ENCODE measurements around the gene YPEL5.

Gene YPEL5

GRCh38 chr2:30165050-30165520 lies 18.3 kb downstream of the YPEL5 start:
- peak; percentile 76 for DNase-seq (ENCODE audit: low read depth)

- DNase-seq (ENCODE audit: low read depth), result no peak
Observed at GRCh38 chr2:30165617-30166016, 18.8 kb downstream of the YPEL5 start.

- no peak for DNase-seq (ENCODE audit: low read depth)
Observed at GRCh38 chr2:30172627-30173026, 25.8 kb downstream of the YPEL5 start.

GRCh38 chr2:30177440-30177839 lies 30.6 kb downstream of the YPEL5 start:
- DNase-seq (ENCODE audit: low read depth), result no peak

GRCh38 chr2:30177956-30178355 lies 31.1 kb downstream of the YPEL5 start:
- no peak for DNase-seq (ENCODE audit: low read depth)

- peak; percentile 21 for DNase-seq (ENCODE audit: low read depth)
Observed at GRCh38 chr2:30178618-30179434, 32.0 kb downstream of the YPEL5 start.

- no peak for DNase-seq (ENCODE audit: low read depth)
Observed at GRCh38 chr2:30179536-30179935, 32.7 kb downstream of the YPEL5 start.

- DNase-seq (ENCODE audit: low read depth), result no peak
Observed at GRCh38 chr2:30180226-30180625, 33.4 kb downstream of the YPEL5 start.

- DNase-seq (ENCODE audit: low read depth), result no peak
Observed at GRCh38 chr2:30181176-30181575, 34.4 kb downstream of the YPEL5 start.

GRCh38 chr2:30184035-30184434 lies 37.2 kb downstream of the YPEL5 start:
- no peak for DNase-seq (ENCODE audit: low read depth)

GRCh38 chr2:30185178-30185577 lies 38.4 kb downstream of the YPEL5 start:
- no peak for DNase-seq (ENCODE audit: low read depth)

GRCh38 chr2:30188292-30188691 lies 41.5 kb downstream of the YPEL5 start:
- no peak for DNase-seq (ENCODE audit: low read depth)

GRCh38 chr2:30190637-30191036 lies 43.8 kb downstream of the YPEL5 start:
- no peak for DNase-seq (ENCODE audit: low read depth)

GRCh38 chr2:30191107-30191506 lies 44.3 kb downstream of the YPEL5 start:
- DNase-seq (ENCODE audit: low read depth), result no peak

GRCh38 chr2:30191819-30192271 lies 45.0 kb downstream of the YPEL5 start:
- DNase-seq (ENCODE audit: low read depth), result no peak

- DNase-seq (ENCODE audit: low read depth), result no peak
Observed at GRCh38 chr2:30192314-30192713, 45.5 kb downstream of the YPEL5 start.

GRCh38 chr2:30193104-30193681 lies 46.4 kb downstream of the YPEL5 start:
- no peak for DNase-seq (ENCODE audit: low read depth)

GRCh38 chr2:30194421-30194820 lies 47.6 kb downstream of the YPEL5 start:
- no peak for DNase-seq (ENCODE audit: low read depth)

GRCh38 chr2:30195016-30195415 lies 48.2 kb downstream of the YPEL5 start:
- no peak for DNase-seq (ENCODE audit: low read depth)

GRCh38 chr2:30197570-30198192 lies 50.9 kb downstream of the YPEL5 start:
- DNase-seq (ENCODE audit: low read depth), result no peak

GRCh38 chr2:30201990-30202389 lies 55.2 kb downstream of the YPEL5 start:
- no peak for DNase-seq (ENCODE audit: low read depth)

- DNase-seq (ENCODE audit: low read depth), result no peak
Observed at GRCh38 chr2:30203156-30203555, 56.3 kb downstream of the YPEL5 start.

GRCh38 chr2:30204281-30204680 lies 57.5 kb downstream of the YPEL5 start:
- DNase-seq (ENCODE audit: low read depth), result no peak
